HepG2 (cell line): ENCODE results near the gene MAP2K7. TPM values are rescaled to one million over a fixed set of nuclear protein-coding genes. Genes with fewer than 3 reads are reported as not detected.

Experiments
- AKAP8 ChIP-seq: sonication (generic); formaldehyde crosslinking; IDR thresholded peaks from 2 replicates; pipeline ENCODE4 v1.5.1; 2020; ENCODE audit warnings: mild to moderate bottlenecking, missing genetic modification reagents
- CCDC6 ChIP-seq: sonication (generic); formaldehyde crosslinking; IDR thresholded peaks from 2 replicates; pipeline ENCODE4 v1.8.1; 2022; ENCODE audit warnings: mild to moderate bottlenecking, missing genetic modification reagents, moderate library complexity
- CEBPG ChIP-seq: IDR thresholded peaks from 2 replicates; pipeline ENCODE4 v1.6.1; 2016
- DZIP1 ChIP-seq: sonication (generic); formaldehyde crosslinking; IDR thresholded peaks from 2 replicates; pipeline ENCODE4 v1.5.0; 2020; ENCODE audit warnings: mild to moderate bottlenecking, missing genetic modification reagents
- FOXC1 ChIP-seq: sonication (generic); formaldehyde crosslinking; IDR thresholded peaks from 2 replicates; pipeline ENCODE4 v1.8.0; 2022; ENCODE audit warnings: mild to moderate bottlenecking, missing genetic modification reagents, borderline replicate concordance
- GATA4 ChIP-seq: sonication (generic); IDR thresholded peaks from 2 replicates; pipeline ENCODE4 v1.6.1; 2016; ENCODE audit warnings: antibody characterized with exemption, low read depth, borderline replicate concordance
- GLMP ChIP-seq: sonication (generic); formaldehyde crosslinking; IDR thresholded peaks from 2 replicates; pipeline ENCODE4 v1.9.0; 2021; ENCODE audit warnings: missing genetic modification reagents, mild to moderate bottlenecking, borderline replicate concordance
- HMG20B ChIP-seq: conservative IDR thresholded peaks from 2 replicates; pipeline ENCODE4 v1.6.1; 2016; ENCODE audit warnings: missing genetic modification reagents, missing compliant biosample characterization
- IKZF1 ChIP-seq: fragments of 450-650 bp; IDR thresholded peaks from 2 replicates; pipeline ENCODE4 v1.7.1; 2016
- JUND ChIP-seq: sonication (generic); formaldehyde crosslinking; IDR thresholded peaks from 2 replicates; pipeline ENCODE4 v1.8.0; 2022; ENCODE audit warnings: mild to moderate bottlenecking, missing genetic modification reagents
- KDM3A ChIP-seq: IDR thresholded peaks from 2 replicates; pipeline ENCODE4 v1.6.1; 2018; ENCODE audit warnings: low read depth, missing compliant biosample characterization
- MIER2 ChIP-seq: IDR thresholded peaks from 2 replicates; pipeline ENCODE4 v1.6.1; 2016; ENCODE audit warnings: missing biosample characterization, missing genetic modification reagents
- MIER3 ChIP-seq: IDR thresholded peaks from 2 replicates; pipeline ENCODE4 v1.6.1; 2016; ENCODE audit warnings: missing compliant biosample characterization, borderline replicate concordance
- NONO ChIP-seq, 2 experiments: fragments of 450-650 bp in 1 of 2; sonication (generic) in 1 of 2; formaldehyde crosslinking in 1 of 2; IDR thresholded peaks in 1 of 2; conservative IDR thresholded peaks in 1 of 2; 2 replicates each; pipeline versions ENCODE4 v1.6.1 to v1.8.0; 2017 to 2022; ENCODE audit warnings: mild to moderate bottlenecking in 1 of 2, missing genetic modification reagents in 1 of 2, moderate library complexity in 1 of 2
- RAD21 ChIP-seq: fragments of 450-650 bp; formaldehyde crosslinking; IDR thresholded peaks from 2 replicates; pipeline ENCODE4 v1.5.0; 2020; ENCODE audit warnings: mild to moderate bottlenecking
- RXRA ChIP-seq: sonication (generic); formaldehyde crosslinking; IDR thresholded peaks from 2 replicates; pipeline ENCODE4 v1.5.1; 2020; ENCODE audit warnings: missing genetic modification reagents
- SPEN ChIP-seq: sonication (generic); formaldehyde crosslinking; IDR thresholded peaks from 2 replicates; pipeline ENCODE4 v1.5.1; 2020; ENCODE audit warnings: low read depth, mild to moderate bottlenecking, missing genetic modification reagents
- THAP8 ChIP-seq: sonication (generic); formaldehyde crosslinking; IDR thresholded peaks from 2 replicates; pipeline ENCODE4 v1.5.1; 2020; ENCODE audit warnings: missing genetic modification reagents, mild to moderate bottlenecking, borderline replicate concordance
- U2AF2 ChIP-seq: fragments of 200-400 bp; formaldehyde crosslinking; IDR thresholded peaks from 2 replicates; pipeline ENCODE4 v1.6.1; 2017; ENCODE audit warnings: low read depth, mild to moderate bottlenecking, low read length
- ZFP62 ChIP-seq: sonication (generic); formaldehyde crosslinking; IDR thresholded peaks from 2 replicates; pipeline ENCODE4 v1.4.0; 2020; ENCODE audit warnings: missing genetic modification reagents
- ZFP82 ChIP-seq: sonication (generic); formaldehyde crosslinking; IDR thresholded peaks from 2 replicates; pipeline ENCODE4 v1.5.1; 2020; ENCODE audit warnings: mild to moderate bottlenecking, missing genetic modification reagents, borderline replicate concordance
- ZNF275 ChIP-seq: sonication (generic); formaldehyde crosslinking; IDR thresholded peaks from 2 replicates; pipeline ENCODE4 v1.8.0; 2022; ENCODE audit warnings: missing genetic modification reagents, mild to moderate bottlenecking, inconsistent platforms, borderline replicate concordance
- ZNF547 ChIP-seq: sonication (generic); formaldehyde crosslinking; IDR thresholded peaks from 2 replicates; pipeline ENCODE4 v1.5.1; 2020; ENCODE audit warnings: mild to moderate bottlenecking, missing genetic modification reagents
- ZNF788 ChIP-seq: sonication (generic); formaldehyde crosslinking; IDR thresholded peaks from 2 replicates; pipeline ENCODE4 v1.5.0; 2020; ENCODE audit warnings: mild to moderate bottlenecking, missing genetic modification reagents, borderline replicate concordance
- ZNF83 ChIP-seq: sonication (generic); formaldehyde crosslinking; IDR thresholded peaks from 2 replicates; pipeline ENCODE4 v1.4.0; 2020; ENCODE audit warnings: missing genetic modification reagents, mild to moderate bottlenecking, borderline replicate concordance
- polyA plus RNA-seq, 8 experiments: library from polyadenylated mRNA; depleted of rRNA in 3 of 8; stranded (reverse) in 7 of 8; unstranded in 1 of 8; fragments of >200 nt; fragmentation: Illumina TruSeq in 4 of 8; extraction: Trizol in 4 of 8; gene quantifications; 2 replicates each; pipeline versions ENCODE4 v1.2.1 to v1.2.3, GENCODE V29; 2011 to 2016; ENCODE audit warnings: low read depth in 4 of 8, missing spikeins in 1 of 8, mixed read lengths in 1 of 8; ENCODE audit not compliant: insufficient read depth in 1 of 8
- total RNA-seq, 5 experiments: library from RNA; depleted of rRNA; stranded (reverse); fragments of >200 nt; fragmentation: Illumina TruSeq; extraction: Trizol; gene quantifications; 2 replicates each; pipeline ENCODE4 v1.2.3, GENCODE V29; 2016; ENCODE audit warnings: low read depth in 1 of 5

MAP2K7 gene
- total and polyA plus RNA-seq, 2 of the 13 experiments (the other 11 are each of a cell fraction or from before 2014, with no cell fraction given) = 9.0 to 10.8 TPM

GRCh38 chr19:7868671-7869452 is 34.8 kb upstream of the MAP2K7 start (continued):
- TF ChIP-seq RAD21 (peak; percentile 83), IKZF1 (no peak), U2AF2 (no peak), JUND (CRISPR knock-in tag) (no peak), CEBPG (no peak), THAP8 (CRISPR knock-in tag) (no peak), RXRA (CRISPR knock-in tag) (no peak; the same call in 1 of the 2 replicates), ZNF788 (CRISPR knock-in tag) (peak; percentile 33; the same call in 1 of the 2 replicates), CCDC6 (CRISPR knock-in tag) (no peak; the same call in 1 of the 2 replicates), ZNF83 (CRISPR knock-in tag) (no peak), GLMP (CRISPR knock-in tag) (no peak), ZFP82 (peak; percentile 74; the same call in 1 of the 2 replicates), FOXC1 (CRISPR knock-in tag) (no peak), DZIP1 (no peak), HMG20B (CRISPR knock-in tag) (no peak), NONO (IDR thresholded peaks at IDR 0.05) (no peak), NONO (CRISPR knock-in tag; conservative IDR thresholded peaks at IDR 0.05) (peak; percentile 22; the same call in 1 of the 2 replicates), ZNF547 (CRISPR knock-in tag) (no peak; the same call in 1 of the 2 replicates), ZNF275 (CRISPR knock-in tag) (no peak; the same call in 1 of the 2 replicates), GATA4 (peak; percentile 36; the same call in 1 of the 2 replicates), MIER2 (CRISPR knock-in tag) (no peak), KDM3A (CRISPR knock-in tag) (no peak), MIER3 (CRISPR knock-in tag) (no peak), ZFP62 (CRISPR knock-in tag) (no peak), SPEN (CRISPR knock-in tag) (peak; percentile 70; the same call in 1 of the 2 replicates), AKAP8 (CRISPR knock-in tag) (peak; percentile 30; the same call in 1 of the 2 replicates)
